ENCODE data around the gene LSMEM2. TPM values are rescaled to one million over a fixed set of nuclear protein-coding genes. Genes with fewer than 3 reads are reported as not detected.

The LSMEM2 gene
- total RNA-seq, 1 donor from 2014 or later, result not detected

DNA sequence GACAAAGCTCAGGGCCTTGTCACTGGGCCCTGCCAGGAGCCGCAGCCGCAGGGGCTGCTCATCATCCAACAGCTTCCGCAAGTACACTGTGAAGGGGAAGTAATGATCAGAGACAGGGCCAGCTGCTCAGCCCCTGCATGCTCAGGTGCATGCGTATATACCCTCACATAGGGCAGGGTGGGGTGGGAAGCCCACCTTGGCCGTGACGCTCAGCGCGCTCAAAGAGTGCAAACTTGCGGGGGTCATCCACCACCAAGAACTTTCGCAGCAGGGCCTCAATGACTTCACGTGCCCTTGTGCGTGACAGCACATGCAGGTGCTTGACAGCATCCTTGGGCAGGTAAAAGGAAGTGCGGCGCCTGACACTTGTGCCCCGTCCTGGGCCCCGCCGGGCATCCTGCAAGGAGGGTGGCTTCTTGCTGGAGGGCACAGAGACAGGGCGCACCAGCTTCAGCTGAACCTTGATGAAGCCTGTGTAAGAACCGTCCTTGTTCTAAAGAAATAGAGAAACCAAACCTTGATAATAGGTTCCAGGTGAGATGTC is 52.5 kb downstream of the LSMEM2 start:
- TF ChIP-seq, protein P1, sequence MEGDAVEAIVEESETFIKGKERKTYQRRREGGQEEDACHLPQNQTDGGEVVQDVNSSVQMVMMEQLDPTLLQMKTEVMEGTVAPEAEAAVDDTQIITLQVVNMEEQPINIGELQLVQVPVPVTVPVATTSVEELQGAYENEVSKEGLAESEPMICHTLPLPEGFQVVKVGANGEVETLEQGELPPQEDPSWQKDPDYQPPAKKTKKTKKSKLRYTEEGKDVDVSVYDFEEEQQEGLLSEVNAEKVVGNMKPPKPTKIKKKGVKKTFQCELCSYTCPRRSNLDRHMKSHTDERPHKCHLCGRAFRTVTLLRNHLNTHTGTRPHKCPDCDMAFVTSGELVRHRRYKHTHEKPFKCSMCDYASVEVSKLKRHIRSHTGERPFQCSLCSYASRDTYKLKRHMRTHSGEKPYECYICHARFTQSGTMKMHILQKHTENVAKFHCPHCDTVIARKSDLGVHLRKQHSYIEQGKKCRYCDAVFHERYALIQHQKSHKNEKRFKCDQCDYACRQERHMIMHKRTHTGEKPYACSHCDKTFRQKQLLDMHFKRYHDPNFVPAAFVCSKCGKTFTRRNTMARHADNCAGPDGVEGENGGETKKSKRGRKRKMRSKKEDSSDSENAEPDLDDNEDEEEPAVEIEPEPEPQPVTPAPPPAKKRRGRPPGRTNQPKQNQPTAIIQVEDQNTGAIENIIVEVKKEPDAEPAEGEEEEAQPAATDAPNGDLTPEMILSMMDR (IDR thresholded peaks at IDR 0.05), result no peak
- peaks cover 47% of the 10 kb centered on the region for H3K4me1 Mint-ChIP-seq (ENCODE audit: low read depth)
- DNase-seq (ENCODE audit: low spot score), result no peak
- no peaks in the 10 kb centered on the region for H3K27me3 Mint-ChIP-seq (ENCODE audit: low read depth)
- no peak overlapping the region for H3K27ac Mint-ChIP-seq (ENCODE audit: unreplicated experiment)
- H3K36me3 Mint-ChIP-seq (ENCODE audit: low read depth), result peaks cover 4% of the 10 kb centered on the region
- H3K9me3 Mint-ChIP-seq (ENCODE audit: low read depth), result no peaks in the 10 kb centered on the region
- H3K4me3 Mint-ChIP-seq (ENCODE audit: unreplicated experiment), result no peak overlapping the region

DNA sequence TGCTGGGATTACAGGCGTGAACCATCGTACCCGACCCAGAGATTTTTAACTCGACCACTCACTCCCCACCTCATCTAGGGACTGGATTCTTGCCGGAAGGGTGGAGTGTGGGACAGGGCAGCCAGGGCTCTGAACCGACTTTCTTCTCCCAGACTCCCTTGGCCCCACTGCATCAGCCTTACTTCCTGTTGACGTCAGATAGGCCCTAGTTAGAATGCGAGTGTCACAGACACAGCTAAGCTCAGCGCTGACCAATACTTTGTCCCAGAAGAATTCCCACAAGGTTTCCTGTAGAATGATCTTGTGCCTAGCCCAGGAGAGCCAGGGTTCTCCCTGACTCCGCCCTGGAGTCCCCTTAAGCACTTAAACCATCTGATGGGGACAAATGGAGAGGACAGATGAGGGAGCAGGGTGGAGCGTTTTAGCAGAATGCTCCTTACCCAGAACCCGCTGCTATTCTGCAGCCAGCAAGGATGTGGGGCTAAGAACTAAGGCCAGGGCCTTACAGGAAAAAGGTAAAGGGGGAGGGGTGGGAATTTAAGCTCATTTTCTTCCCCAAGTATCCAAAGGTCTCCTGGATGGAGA is 54.9 kb downstream of the LSMEM2 start:
- Mint-ChIP-seq H3K27me3 (ENCODE audit: low read depth) (no peaks in the 10 kb centered on the region), H3K27ac (ENCODE audit: unreplicated experiment) (peak overlapping the region; percentile 70), H3K9me3 (ENCODE audit: low read depth) (no peaks in the 10 kb centered on the region), H3K4me3 (ENCODE audit: unreplicated experiment) (peak overlapping the region; percentile 37), H3K4me1 (ENCODE audit: low read depth) (peaks cover 44% of the 10 kb centered on the region), H3K36me3 (ENCODE audit: low read depth) (peaks cover 4% of the 10 kb centered on the region)
- no peak for DNase-seq (ENCODE audit: low spot score)
- TF ChIP-seq, protein P1 (IDR thresholded peaks at IDR 0.05), result no peak

DNA sequence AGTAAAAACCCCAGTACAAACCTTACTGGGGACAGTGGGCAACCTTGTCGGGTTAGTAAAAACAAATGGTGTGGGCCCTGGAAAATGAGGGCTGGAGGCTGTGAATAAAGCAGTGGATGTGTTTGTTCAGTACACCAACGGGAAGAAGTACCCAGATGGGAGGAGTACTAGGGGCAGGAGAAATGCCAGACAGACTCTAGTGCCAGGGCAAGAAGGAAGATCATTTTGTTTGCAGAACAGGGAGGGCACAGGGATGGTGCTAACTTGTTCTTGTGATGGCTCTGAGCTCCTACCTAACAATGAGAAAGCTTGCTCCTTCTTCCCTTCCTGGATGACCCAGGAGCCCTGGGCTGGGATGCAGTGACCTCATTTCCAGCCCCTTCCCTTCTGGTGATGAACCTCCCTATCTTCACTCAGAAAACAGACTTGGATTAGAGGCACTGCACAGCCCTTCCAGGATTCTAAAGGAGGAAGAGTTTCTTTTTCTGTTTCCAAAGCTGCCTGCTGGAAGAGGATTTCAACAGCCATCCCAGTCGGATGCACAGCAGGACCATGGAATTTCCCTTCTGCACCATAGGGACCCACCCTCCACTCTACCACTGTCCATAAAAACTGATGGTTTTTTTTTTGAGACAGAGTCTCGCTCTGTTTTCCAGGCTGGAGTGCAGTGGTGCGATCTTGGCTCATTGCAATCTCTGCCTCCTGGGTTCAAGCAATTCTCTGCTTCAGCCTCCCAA is 55.6 kb downstream of the LSMEM2 start:
- TF ChIP-seq, protein P1 (IDR thresholded peaks at IDR 0.05), result no peak
- Mint-ChIP-seq H3K36me3 (ENCODE audit: low read depth) (peaks cover 4% of the 10 kb centered on the region), H3K27me3 (ENCODE audit: low read depth) (no peaks in the 10 kb centered on the region), H3K4me3 (ENCODE audit: unreplicated experiment) (peak overlapping the region; percentile 37), H3K4me1 (ENCODE audit: low read depth) (peaks cover 49% of the 10 kb centered on the region), H3K27ac (ENCODE audit: unreplicated experiment) (peak overlapping the region; percentile 98), H3K9me3 (ENCODE audit: low read depth) (no peaks in the 10 kb centered on the region)
- DNase-seq (ENCODE audit: low spot score), result no peak

DNA sequence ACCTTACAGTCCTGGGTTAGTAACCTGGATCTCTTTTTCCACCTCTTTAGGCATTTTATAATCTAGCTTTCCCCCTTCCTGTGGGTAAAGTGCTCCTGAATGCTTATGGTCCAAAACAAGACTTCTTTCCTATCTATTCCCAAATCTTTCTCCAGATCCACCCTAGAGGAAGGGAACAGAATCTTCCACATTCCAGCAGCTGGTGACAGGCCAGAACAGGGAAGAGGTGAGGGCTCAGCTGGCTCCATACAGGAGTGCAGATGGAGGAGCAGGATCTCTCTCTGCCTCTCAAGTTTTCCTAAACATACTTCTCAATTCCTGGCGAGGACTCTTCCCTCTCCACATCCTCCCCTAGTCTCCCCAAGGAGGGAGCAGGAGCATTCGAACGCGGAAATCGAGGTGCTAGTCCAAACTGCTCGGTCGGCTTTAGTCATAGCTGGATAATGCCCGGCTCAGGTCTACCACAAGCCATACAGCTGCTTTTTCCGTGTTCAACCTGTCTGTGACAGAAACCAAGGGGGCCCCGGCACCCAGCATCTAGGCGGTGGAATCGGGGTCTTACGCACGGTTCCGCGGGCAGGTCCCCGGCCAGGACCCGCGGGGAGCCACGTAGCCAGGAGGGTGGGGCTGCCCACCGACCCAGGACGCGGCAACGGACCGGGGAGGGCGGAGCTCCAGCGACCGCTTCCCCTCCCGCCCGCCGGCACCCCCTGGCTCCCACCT is 57.7 kb downstream of the LSMEM2 start:
- no peak for DNase-seq (ENCODE audit: low spot score)
- H3K9me3 Mint-ChIP-seq (ENCODE audit: low read depth), result no peaks in the 10 kb centered on the region
- peak overlapping the region; percentile 98 for H3K4me3 Mint-ChIP-seq (ENCODE audit: unreplicated experiment)
- peak overlapping the region; percentile 98 for H3K27ac Mint-ChIP-seq (ENCODE audit: unreplicated experiment)
- H3K4me1 Mint-ChIP-seq (ENCODE audit: low read depth), result peaks cover 55% of the 10 kb centered on the region
- TF ChIP-seq, protein P1 (IDR thresholded peaks at IDR 0.05), result no peak
- no peaks in the 10 kb centered on the region for H3K27me3 Mint-ChIP-seq (ENCODE audit: low read depth)
- peaks cover 1% of the 10 kb centered on the region for H3K36me3 Mint-ChIP-seq (ENCODE audit: low read depth)
